GM12878 (cell line): Measurements from ENCODE around the gene ELAVL3. TPM values are rescaled to one million over a fixed set of nuclear protein-coding genes. Genes with fewer than 3 reads are reported as not detected.
A peak's percentile ranks its signal among the peaks of the same experiment; 100 is the strongest.

Experiments used
- CREB1 ChIP-seq: IDR thresholded peaks from 2 replicates; pipeline ENCODE4 v1.6.1; 2012; ENCODE audit warnings: low read depth, mild to moderate bottlenecking, inconsistent platforms
- ESRRA ChIP-seq: IDR thresholded peaks from 2 replicates; pipeline ENCODE4 v1.6.1; 2012; ENCODE audit warnings: mild to moderate bottlenecking, low read length, improper control_type of control experiment
- GABPA ChIP-seq: IDR thresholded peaks from 2 replicates; pipeline ENCODE4 v1.6.1; 2014; ENCODE audit warnings: antibody characterized with exemption, low read depth, mild to moderate bottlenecking, inconsistent platforms
- HCFC1 ChIP-seq: fragments of 150-350 bp; IDR thresholded peaks from 2 replicates; pipeline ENCODE4 v1.6.1; 2014; ENCODE audit warnings: low read length
- IKZF2 ChIP-seq, 2 experiments: fragments of 450-650 bp; IDR thresholded peaks; 2 replicates each; pipeline ENCODE4 v1.6.1; 2017; ENCODE audit warnings: mild to moderate bottlenecking in 2 of 2, moderate library complexity in 2 of 2
- NFIC ChIP-seq: IDR thresholded peaks from 2 replicates; pipeline ENCODE4 v1.6.1; 2012; ENCODE audit warnings: low read depth, mild to moderate bottlenecking, inconsistent platforms, low read length, moderate library complexity
- PKNOX1 ChIP-seq: fragments of 450-650 bp; IDR thresholded peaks from 2 replicates; pipeline ENCODE4 v1.6.1; 2016; ENCODE audit warnings: mild to moderate bottlenecking
- PML ChIP-seq: IDR thresholded peaks from 2 replicates; pipeline ENCODE4 v1.6.1; 2012; ENCODE audit warnings: low read length, inconsistent platforms
- POU2F2 ChIP-seq: IDR thresholded peaks from 3 replicates; pipeline ENCODE4 v1.6.1; 2011; ENCODE audit warnings: low read depth, mild to moderate bottlenecking, low read length, borderline replicate concordance
- RAD51 ChIP-seq: fragments of 450-650 bp; IDR thresholded peaks from 2 replicates; pipeline ENCODE4 v1.6.1; 2016; ENCODE audit warnings: moderate library complexity, mild to moderate bottlenecking, inconsistent platforms
- SMARCA5 ChIP-seq: fragments of 450-650 bp; IDR thresholded peaks from 2 replicates; pipeline ENCODE4 v1.6.1; 2017; ENCODE audit warnings: mild to moderate bottlenecking
- TAF1 ChIP-seq: IDR thresholded peaks from 2 replicates; pipeline ENCODE4 v1.6.1; 2011; ENCODE audit warnings: mild to moderate bottlenecking, low read depth, low read length, borderline replicate concordance
- TARDBP ChIP-seq: IDR thresholded peaks from 2 replicates; pipeline ENCODE4 v1.6.1; 2016; ENCODE audit warnings: borderline replicate concordance
- TCF12 ChIP-seq: IDR thresholded peaks from 2 replicates; pipeline ENCODE4 v1.6.1; 2011; ENCODE audit warnings: low read depth, mild to moderate bottlenecking, low read length
- ZBED1 ChIP-seq: IDR thresholded peaks from 2 replicates; pipeline ENCODE4 v1.6.1; 2016; ENCODE audit warnings: borderline replicate concordance
- ZBTB11 ChIP-seq: fragments of 450-650 bp; formaldehyde crosslinking; IDR thresholded peaks from 2 replicates; pipeline ENCODE4 v1.5.0; 2022; ENCODE audit warnings: mild to moderate bottlenecking, missing genetic modification characterization
- ZNF592 ChIP-seq: fragments of 450-650 bp; IDR thresholded peaks from 2 replicates; pipeline ENCODE4 v1.6.1; 2017; ENCODE audit warnings: mild to moderate bottlenecking, moderate library complexity
- polyA plus RNA-seq, 11 experiments: library from polyadenylated mRNA; depleted of rRNA in 4 of 11; unstranded in 6 of 11; stranded (reverse) in 5 of 11; fragments of >200 nt; fragmentation: Nextera tagmentation in 4 of 11; fragmentation: Illumina TruSeq in 1 of 11; extraction: Ambion mirVana in 4 of 11; extraction: Trizol in 1 of 11; gene quantifications; 1 replicate in 1 of 11; 2 replicates in 10 of 11; pipeline versions ENCODE4 v1.2.1 to v1.2.3, GENCODE V29; 2011 to 2016; ENCODE audit warnings: inconsistent platforms in 2 of 11, missing spikeins in 2 of 11, low read depth in 1 of 11
- total RNA-seq, 4 experiments: library from RNA; depleted of rRNA in 3 of 4; stranded (reverse); fragments of >200 nt in 3 of 4; fragmentation: Illumina TruSeq in 1 of 4; extraction: Trizol in 1 of 4; gene quantifications; 2 replicates each; pipeline versions ENCODE4 v1.2.1 to v1.2.3, GENCODE V29; 2013 to 2021
- TF ChIP-seq, protein P1 (sequence below): fragments of 450-650 bp; formaldehyde crosslinking; IDR thresholded peaks from 2 replicates; pipeline ENCODE4 v1.4.0; 2020; ENCODE audit warnings: mild to moderate bottlenecking, moderate library complexity

The ELAVL3 gene
- total and polyA plus RNA-seq, 10 of the 15 experiments (the other 5 are each of a cell fraction or from before 2014, with no cell fraction given): under 0.01 to 0.05 (median 0.01) TPM; not detected in 7

DNA sequence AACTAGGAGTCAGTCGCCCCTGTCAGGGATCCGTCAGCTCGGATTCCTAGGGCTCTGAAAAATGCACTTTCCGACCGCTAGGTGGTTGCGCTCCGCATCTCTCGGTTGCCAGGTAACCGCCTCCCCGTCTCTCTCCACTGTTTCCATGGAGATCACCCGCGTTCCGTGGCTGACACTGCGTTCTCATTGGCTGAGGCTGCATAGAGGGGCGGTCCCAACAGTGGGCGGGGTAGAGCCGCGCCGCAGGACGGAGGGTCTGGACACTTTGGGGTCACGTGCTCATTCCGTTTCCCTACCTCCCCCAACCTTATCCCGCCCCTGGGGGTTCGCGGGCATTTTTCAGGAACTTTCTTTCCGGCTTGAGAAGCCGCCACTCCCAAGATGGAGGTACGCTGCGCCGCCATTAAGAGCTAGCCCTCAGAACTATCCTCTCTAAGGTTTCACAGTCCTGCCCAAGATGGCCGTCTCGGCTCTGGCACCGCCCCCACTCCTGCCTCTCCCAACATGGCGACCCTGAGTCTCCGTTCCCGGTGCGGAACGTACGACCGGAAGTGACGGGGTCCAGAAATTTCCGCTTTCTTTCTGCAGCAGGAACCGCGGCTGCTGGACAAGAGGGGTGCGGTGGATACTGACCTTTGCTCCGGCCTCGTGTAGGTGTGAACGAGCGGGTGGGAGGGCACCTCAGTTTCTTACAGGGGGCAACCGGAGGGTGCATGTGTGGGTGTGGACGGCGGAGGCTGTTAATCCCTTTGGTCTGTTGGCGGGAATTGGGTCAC is 45.6 kb downstream of the ELAVL3 start, which contains the start of the genes ODAD3 and PRKCSH (continued):
- TF ChIP-seq ZBTB11 (CRISPR knock-in tag): peak; percentile 9; the same call in 1 of the 2 replicates
- no peak for TF ChIP-seq NFIC
- peak; percentile 93 for TF ChIP-seq HCFC1
- 0 out of 2 replicates have a peak, but pooled peaks have one; percentile 27 for TF ChIP-seq TCF12
- peak; percentile 98 for TF ChIP-seq GABPA
- peak; percentile 98 for TF ChIP-seq PKNOX1
- TF ChIP-seq POU2F2: no peak; the same call in 2 of the 3 replicates
- peak; percentile 71; the same call in 1 of the 2 replicates for TF ChIP-seq PML
- peak; percentile 98 for TF ChIP-seq IKZF2 (IDR thresholded peaks at IDR 0.05)
- peak; percentile 98 for TF ChIP-seq RAD51
- TF ChIP-seq TAF1: peak; percentile 87
- TF ChIP-seq ZNF592: peak; percentile 100
- peak; percentile 95 for TF ChIP-seq CREB1
- TF ChIP-seq TARDBP: peak; percentile 89
- TF ChIP-seq ESRRA: peak; percentile 72; the same call in 1 of the 2 replicates
- TF ChIP-seq, protein P1, sequence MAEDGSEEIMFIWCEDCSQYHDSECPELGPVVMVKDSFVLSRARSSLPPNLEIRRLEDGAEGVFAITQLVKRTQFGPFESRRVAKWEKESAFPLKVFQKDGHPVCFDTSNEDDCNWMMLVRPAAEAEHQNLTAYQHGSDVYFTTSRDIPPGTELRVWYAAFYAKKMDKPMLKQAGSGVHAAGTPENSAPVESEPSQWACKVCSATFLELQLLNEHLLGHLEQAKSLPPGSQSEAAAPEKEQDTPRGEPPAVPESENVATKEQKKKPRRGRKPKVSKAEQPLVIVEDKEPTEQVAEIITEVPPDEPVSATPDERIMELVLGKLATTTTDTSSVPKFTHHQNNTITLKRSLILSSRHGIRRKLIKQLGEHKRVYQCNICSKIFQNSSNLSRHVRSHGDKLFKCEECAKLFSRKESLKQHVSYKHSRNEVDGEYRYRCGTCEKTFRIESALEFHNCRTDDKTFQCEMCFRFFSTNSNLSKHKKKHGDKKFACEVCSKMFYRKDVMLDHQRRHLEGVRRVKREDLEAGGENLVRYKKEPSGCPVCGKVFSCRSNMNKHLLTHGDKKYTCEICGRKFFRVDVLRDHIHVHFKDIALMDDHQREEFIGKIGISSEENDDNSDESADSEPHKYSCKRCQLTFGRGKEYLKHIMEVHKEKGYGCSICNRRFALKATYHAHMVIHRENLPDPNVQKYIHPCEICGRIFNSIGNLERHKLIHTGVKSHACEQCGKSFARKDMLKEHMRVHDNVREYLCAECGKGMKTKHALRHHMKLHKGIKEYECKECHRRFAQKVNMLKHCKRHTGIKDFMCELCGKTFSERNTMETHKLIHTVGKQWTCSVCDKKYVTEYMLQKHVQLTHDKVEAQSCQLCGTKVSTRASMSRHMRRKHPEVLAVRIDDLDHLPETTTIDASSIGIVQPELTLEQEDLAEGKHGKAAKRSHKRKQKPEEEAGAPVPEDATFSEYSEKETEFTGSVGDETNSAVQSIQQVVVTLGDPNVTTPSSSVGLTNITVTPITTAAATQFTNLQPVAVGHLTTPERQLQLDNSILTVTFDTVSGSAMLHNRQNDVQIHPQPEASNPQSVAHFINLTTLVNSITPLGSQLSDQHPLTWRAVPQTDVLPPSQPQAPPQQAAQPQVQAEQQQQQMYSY: no peak
- no peak for TF ChIP-seq SMARCA5
- TF ChIP-seq ZBED1: no peak
